K562 (cell line): ENCODE measurements around the gene RBP3. TPM values are rescaled to one million over a fixed set of nuclear protein-coding genes. Genes with fewer than 3 reads are reported as not detected.

Experiments used
- ATAC-seq: fragments of 200-7000 bp; cut with Tn5 transposase; 3 replicates; pipeline ENCODE4 v1.9.1; 2020; ENCODE audit warnings: moderate library complexity
- BruUV-seq: library from RNA; stranded (reverse); fragments of 400-500 nt; replicated peaks from 2 replicates; lab custom pipeline; 2021; lab: Mats Ljungman, UMichigan
- CTCF ChIA-PET: fragments of 300-600 bp; formaldehyde crosslinking; extraction: SDS; loops from one replicate; lab custom pipeline; 2021; ENCODE audit warnings: low intra/inter-chr PET ratio; lab: Yijun Ruan, JAX
- POLR2A ChIA-PET: fragments of 300-600, 350-650 bp; sonication (Branson Sonifier 250); formaldehyde crosslinking; extraction: SDS; loops from one replicate; lab custom pipeline; 2021; ENCODE audit warnings: antibody characterized with exemption, inconsistent platforms; lab: Yijun Ruan, JAX
- DNase-seq, 4 experiments: peaks; one replicate each; pipeline versions ENCODE4 v3.0.0 to v3.0.0-alpha.2; 2011 to 2018; ENCODE audit warnings: low spot score in 3 of 4, mixed read lengths in 3 of 4; ENCODE audit errors: extremely low read depth in 1 of 4
- FAIRE-seq: peaks from 2 replicates; lab custom pipeline; 2011; peaks lifted over from hg19 to GRCh38; lab: Jason Lieb, UNC
- H2AFZ ChIP-seq: 2 replicates; pipeline ENCODE4 v1.6.0; 2011; ENCODE audit warnings: low read depth, low read length, control low read depth, inconsistent platforms
- H3K27ac ChIP-seq: fragments of 200-600 bp; 3 replicates; pipeline ENCODE4 v1.8.0; 2011; ENCODE audit warnings: low read depth, mild to moderate bottlenecking, control low read depth, inconsistent platforms, low read length, moderate library complexity, mixed read lengths; ENCODE audit errors: extremely low read depth
- H3K27me3 ChIP-seq, 2 experiments: fragments of 300-600 bp in 1 of 2; 2 replicates in 1 of 2; 3 replicates in 1 of 2; pipeline versions ENCODE4 v1.6.0 to v1.8.0; 2011; ENCODE audit warnings: inconsistent platforms in 2 of 2, low read length in 2 of 2, mild to moderate bottlenecking in 1 of 2, mixed read lengths in 1 of 2, moderate library complexity in 1 of 2; ENCODE audit not compliant: control insufficient read depth in 2 of 2, insufficient read depth in 2 of 2
- H3K36me3 ChIP-seq: fragments of 300-600 bp; 3 replicates; pipeline ENCODE4 v1.8.0; 2011; ENCODE audit warnings: mild to moderate bottlenecking, low read length, inconsistent platforms; ENCODE audit not compliant: control insufficient read depth, insufficient read depth
- H3K4me1 ChIP-seq, 2 experiments: fragments of 200-600 bp in 1 of 2; replicated peaks in 1 of 2; 2 replicates in 1 of 2; 3 replicates in 1 of 2; pipeline versions ENCODE4 v1.5.1 to v1.8.0; 2011; ENCODE audit warnings: inconsistent platforms in 2 of 2, low read length in 2 of 2, mild to moderate bottlenecking in 1 of 2, mixed read lengths in 1 of 2, moderate library complexity in 1 of 2; ENCODE audit not compliant: control insufficient read depth in 2 of 2, insufficient read depth in 2 of 2
- H3K4me2 ChIP-seq: 2 replicates; pipeline ENCODE4 v1.6.1; 2011; ENCODE audit warnings: low read length, control low read depth, inconsistent platforms, mixed read lengths; ENCODE audit not compliant: insufficient read depth
- H3K4me3 ChIP-seq: fragments of 200-600 bp; sonication (generic), shearing (Covaris generic); 2 replicates; pipeline ENCODE4 v1.5.1; 2016; ENCODE audit warnings: control low read depth, inconsistent platforms
- H3K79me2 ChIP-seq: fragments of 200-600 bp; 3 replicates; pipeline ENCODE4 v1.8.0; 2011; ENCODE audit warnings: low read length, inconsistent platforms; ENCODE audit not compliant: control insufficient read depth, insufficient read depth
- H3K9ac ChIP-seq, 2 experiments: 2 replicates each; pipeline versions ENCODE4 v1.6.0 to v1.6.1; 2011; ENCODE audit warnings: low read depth in 2 of 2, low read length in 2 of 2, control low read depth in 1 of 2, inconsistent platforms in 1 of 2, mild to moderate bottlenecking in 1 of 2, mixed read lengths in 1 of 2; ENCODE audit not compliant: insufficient read depth in 1 of 2
- H3K9me1 ChIP-seq: one replicate; pipeline ENCODE4 v1.6.0; 2011; ENCODE audit warnings: inconsistent platforms, mild to moderate bottlenecking, low read length, moderate library complexity; ENCODE audit not compliant: control insufficient read depth, insufficient read depth
- H3K9me3 ChIP-seq: replicated peaks from 2 replicates; pipeline ENCODE4 v1.5.1; 2011; ENCODE audit warnings: low read depth, low read length, inconsistent platforms; ENCODE audit not compliant: control insufficient read depth, insufficient read depth
- H4K20me1 ChIP-seq: replicated peaks from 2 replicates; pipeline ENCODE4 v1.6.1; 2011; ENCODE audit warnings: low read length, inconsistent platforms, mixed read lengths; ENCODE audit not compliant: control insufficient read depth, insufficient read depth
- FOXJ2 ChIP-seq: fragments of 200-800 bp; sonication (Bioruptor generic); IDR thresholded peaks from 2 replicates; pipeline ENCODE4 v1.6.1; 2016; ENCODE audit warnings: missing genetic modification characterization, missing compliant biosample characterization
- MECOM ChIP-seq: fragments of 250-450 bp; sonication (Bioruptor Pico); IDR thresholded peaks from 2 replicates; pipeline ENCODE4 v1.8.0; 2022; ENCODE audit warnings: inconsistent platforms
- MED1 ChIP-seq: sonication (generic); formaldehyde crosslinking; IDR thresholded peaks from 2 replicates; pipeline ENCODE4 v1.8.1; 2023; ENCODE audit warnings: missing genetic modification reagents, borderline replicate concordance
- SMARCE1 ChIP-seq: fragments of 450-650 bp; IDR thresholded peaks from 2 replicates; pipeline ENCODE4 v1.7.1; 2016; ENCODE audit warnings: mild to moderate bottlenecking
- SRSF9 ChIP-seq: fragments of 200-400 bp; formaldehyde crosslinking; IDR thresholded peaks from 2 replicates; pipeline ENCODE4 v1.6.1; 2017; ENCODE audit warnings: low read depth, low read length, borderline replicate concordance
- TARDBP ChIP-seq: fragments of 450-650 bp; IDR thresholded peaks from 2 replicates; pipeline ENCODE4 v1.6.1; 2016
- TCFL5 ChIP-seq: fragments of 250-450 bp; sonication (Bioruptor Pico); conservative IDR thresholded peaks from 2 replicates; pipeline ENCODE4 v1.6.1; 2021; ENCODE audit warnings: mild to moderate bottlenecking, moderate library complexity, matching md5 sums
- ZBTB1 ChIP-seq: sonication (generic); formaldehyde crosslinking; IDR thresholded peaks from 2 replicates; pipeline ENCODE4 v1.8.1; 2023; ENCODE audit warnings: missing genetic modification reagents, low read depth, mild to moderate bottlenecking, borderline replicate concordance
- ZFPM2 ChIP-seq: fragments of 250-450 bp; sonication (Bioruptor Pico); IDR thresholded peaks from 2 replicates; pipeline ENCODE4 v1.5.1; 2022; ENCODE audit warnings: mild to moderate bottlenecking
- ZNF124 ChIP-seq: sonication (generic); formaldehyde crosslinking; IDR thresholded peaks from 2 replicates; pipeline ENCODE4 v1.8.1; 2022; ENCODE audit warnings: missing genetic modification reagents
- ZNF175 ChIP-seq: fragments of 200-800 bp; sonication (Bioruptor generic); IDR thresholded peaks from 2 replicates; pipeline ENCODE4 v1.6.1; 2016; ENCODE audit warnings: low read depth, mild to moderate bottlenecking, missing genetic modification characterization, missing compliant biosample characterization
- ZNF586 ChIP-seq: fragments of 450-650 bp; formaldehyde crosslinking; conservative IDR thresholded peaks from 2 replicates; pipeline ENCODE4 v1.4.0; 2020; ENCODE audit warnings: mild to moderate bottlenecking, moderate library complexity
- WGBS: fragments of 100-300 bp; shearing (Covaris generic); methylation state at CpG from one replicate; pipeline ENCODE4 v1.1.6; 2016; ENCODE audit warnings: low coverage, mixed read lengths; ENCODE audit not compliant: insufficient coverage; ENCODE audit errors: missing lambda C conversion rate; 5-methylcytosine and 5-hydroxymethylcytosine counted together
- in situ Hi-C: fragments of 300-500 bp; cut with MboI; formaldehyde crosslinking; loops from 4 replicates; pipeline ENCODE4 v1.15.0; 2018; ENCODE audit warnings: inconsistent platforms, mixed read lengths
- intact Hi-C: fragments of 100-400 bp; cut with micrococcal nuclease; formaldehyde crosslinking; loops from 2 replicates; pipeline ENCODE4 v1.14.2; 2022
- polyA plus RNA-seq, 8 experiments: library from polyadenylated mRNA; depleted of rRNA in 4 of 8; stranded (reverse) in 5 of 8; unstranded in 3 of 8; fragments of >200 nt; fragmentation: Nextera tagmentation in 2 of 8; fragmentation: Illumina TruSeq in 1 of 8; extraction: Ambion mirVana in 2 of 8; extraction: Trizol in 1 of 8; gene quantifications; 2 replicates each; pipeline versions ENCODE4 v1.2.1 to v1.2.3, GENCODE V29; 2011 to 2014; ENCODE audit warnings: inconsistent platforms in 1 of 8, missing spikeins in 1 of 8
- total RNA-seq, 7 experiments: library from RNA; depleted of rRNA in 6 of 7; stranded (reverse); fragments of >200 nt in 6 of 7; fragmentation: Illumina TruSeq in 2 of 7; extraction: Trizol in 2 of 7; gene quantifications; 2 replicates each; pipeline versions ENCODE4 v1.2.1 to v1.2.3, GENCODE V29; 2011 to 2021; ENCODE audit warnings: low replicate concordance in 1 of 7
- TF ChIP-seq, protein P1 (sequence below): fragments of 250-450 bp; sonication (Bioruptor Pico); IDR thresholded peaks from 2 replicates; pipeline ENCODE4 v1.5.0; 2021; ENCODE audit warnings: mild to moderate bottlenecking, moderate library complexity
- TF ChIP-seq, protein P2 (sequence below): fragments of 450-650 bp; formaldehyde crosslinking; IDR thresholded peaks from 2 replicates; pipeline ENCODE4 v1.4.0; 2020; ENCODE audit warnings: mild to moderate bottlenecking, moderate library complexity
- TF ChIP-seq, protein P3 (sequence below): fragments of 200-400 bp; formaldehyde crosslinking; IDR thresholded peaks from 2 replicates; pipeline ENCODE4 v1.6.1; 2017; ENCODE audit warnings: mild to moderate bottlenecking, low read depth, low read length, moderate library complexity

The RBP3 gene
- total and polyA plus RNA-seq, 9 of the 15 experiments (the other 6 are each of a cell fraction or from before 2014, with no cell fraction given), result not detected

DNA sequence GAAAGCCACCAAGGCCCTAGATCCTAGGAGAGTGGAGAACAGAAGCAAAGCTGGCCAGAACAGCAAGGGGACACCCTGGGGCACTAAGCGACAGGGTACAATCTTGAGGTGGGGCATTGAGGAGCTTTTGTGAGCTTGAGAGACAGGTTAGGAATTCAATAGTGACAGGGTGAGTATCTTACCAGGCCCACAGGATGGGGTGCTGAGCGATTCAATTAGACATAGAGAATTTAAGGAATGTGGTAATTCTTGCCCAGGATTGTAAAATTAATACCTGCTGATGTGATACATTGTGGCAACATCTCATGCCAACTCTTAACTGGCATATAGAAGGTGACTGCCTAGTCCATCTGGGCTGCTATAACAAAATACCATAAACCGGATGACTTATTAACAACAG lies 14.0 kb downstream of the RBP3 start (continued):
- TF ChIP-seq, protein P1, sequence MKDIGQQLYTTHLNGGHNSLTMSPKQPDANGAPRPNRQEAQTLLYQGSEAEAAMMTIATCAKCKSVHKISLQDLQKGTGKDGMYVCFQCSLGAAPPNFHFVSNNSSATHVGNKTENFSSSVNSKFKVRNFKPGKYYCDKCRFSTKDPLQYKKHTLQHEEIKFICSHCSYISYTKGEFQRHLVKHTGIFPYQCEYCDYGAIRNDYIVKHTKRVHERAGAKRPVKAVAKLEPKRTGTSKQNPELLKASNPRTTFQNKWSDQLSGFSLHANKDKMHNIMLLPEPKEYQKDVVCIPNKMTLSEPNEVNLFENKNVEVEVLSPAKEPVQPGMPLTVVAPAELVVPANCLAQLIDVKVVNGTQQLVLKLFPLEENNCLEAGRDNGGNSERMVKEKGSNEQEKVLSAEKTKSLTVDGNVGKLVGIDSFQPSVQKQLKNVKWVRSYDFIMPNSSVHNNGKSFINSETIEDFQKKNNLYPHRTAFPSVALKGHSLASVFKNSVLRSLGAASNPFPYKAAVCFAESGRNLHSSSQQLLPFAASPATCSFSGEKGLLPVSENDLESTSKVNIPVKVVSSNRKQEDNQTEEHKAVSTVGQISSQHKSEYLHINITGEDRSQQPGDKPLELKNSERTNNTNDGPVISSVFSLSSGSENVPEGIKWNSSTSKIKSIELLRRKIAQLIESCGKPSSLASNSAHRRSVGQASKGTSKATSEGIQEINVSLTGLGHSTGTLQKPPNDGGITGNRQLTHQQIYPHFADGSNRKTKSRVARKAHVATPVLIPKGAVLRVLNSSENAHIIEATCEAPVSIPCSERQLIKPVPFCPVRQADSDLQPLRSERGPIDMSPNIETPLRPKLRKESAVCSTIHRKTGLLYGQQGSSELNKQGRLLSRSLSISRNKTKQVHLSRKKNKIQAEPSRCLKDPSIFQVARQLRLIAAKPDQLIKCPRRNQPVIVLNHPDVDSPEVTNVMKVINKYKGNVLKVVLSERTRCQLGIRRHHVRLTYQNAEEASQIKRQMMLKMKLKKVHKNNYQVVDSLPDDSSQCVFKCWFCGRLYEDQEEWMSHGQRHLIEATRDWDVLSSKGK (CRISPR knock-in tag), result no peak
- TF ChIP-seq ZNF586 (CRISPR knock-in tag), result no peak
- TF ChIP-seq ZNF175 (CRISPR knock-in tag), result no peak
- TF ChIP-seq, protein P2, sequence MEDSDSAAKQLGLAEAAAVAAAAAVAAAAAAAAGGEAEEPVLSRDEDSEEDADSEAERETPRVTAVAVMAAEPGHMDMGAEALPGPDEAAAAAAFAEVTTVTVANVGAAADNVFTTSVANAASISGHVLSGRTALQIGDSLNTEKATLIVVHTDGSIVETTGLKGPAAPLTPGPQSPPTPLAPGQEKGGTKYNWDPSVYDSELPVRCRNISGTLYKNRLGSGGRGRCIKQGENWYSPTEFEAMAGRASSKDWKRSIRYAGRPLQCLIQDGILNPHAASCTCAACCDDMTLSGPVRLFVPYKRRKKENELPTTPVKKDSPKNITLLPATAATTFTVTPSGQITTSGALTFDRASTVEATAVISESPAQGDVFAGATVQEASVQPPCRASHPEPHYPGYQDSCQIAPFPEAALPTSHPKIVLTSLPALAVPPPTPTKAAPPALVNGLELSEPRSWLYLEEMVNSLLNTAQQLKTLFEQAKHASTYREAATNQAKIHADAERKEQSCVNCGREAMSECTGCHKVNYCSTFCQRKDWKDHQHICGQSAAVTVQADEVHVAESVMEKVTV (CRISPR knock-in tag), result no peak
- no peak for TF ChIP-seq TCFL5 (CRISPR knock-in tag)

DNA sequence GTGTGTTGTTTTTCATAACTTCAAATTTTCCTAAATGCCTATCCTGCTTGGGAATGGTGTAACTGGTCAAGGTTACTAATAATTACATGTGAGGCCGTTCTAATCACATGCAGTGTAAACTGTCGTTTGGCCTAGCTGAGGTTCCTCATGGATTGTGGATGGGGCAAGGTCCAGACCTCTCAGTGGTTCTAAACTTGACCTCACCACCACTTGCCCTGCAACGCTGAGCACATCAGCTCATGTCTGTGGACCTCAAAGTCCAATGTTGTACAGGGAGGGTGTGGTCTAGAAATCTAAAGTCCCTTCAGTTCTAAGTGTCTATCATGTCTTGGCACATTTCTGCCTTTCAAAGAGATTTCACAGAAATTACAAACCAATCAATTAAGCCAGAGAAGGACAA lies 15.6 kb downstream of the RBP3 start:
- Histone ChIP-seq H3K4me2 (no peak overlapping the region), H4K20me1 (no peaks in the 10 kb centered on the region; the same call in 1 of the 2 replicates), H3K9ac (no peak overlapping the region), H3K27ac (no peak overlapping the region), H3K9me1 (no peaks in the 10 kb centered on the region), H3K36me3 (no peaks in the 10 kb centered on the region), H3K27me3 (peaks cover 37 to 60% of the 10 kb centered on the region in 2 experiments), H3K79me2 (no peaks in the 10 kb centered on the region), H3K4me1 (peaks cover 0 to 2% of the 10 kb centered on the region in 2 experiments; a peak in 2 of 5 replicates), H2AFZ (no peak overlapping the region), H3K9me3 (no peaks in the 10 kb centered on the region), H3K4me3 (no peak overlapping the region)
- intact Hi-C loops, result loop anchor here (5.0 kb wide), 1 partner anchor 89 kb away; no protein-coding TSS in a partner anchor
- in situ Hi-C loops, result no loop called here
- BruUV-seq, result no TSS peak
- POLR2A ChIA-PET, result no interaction called here
- CTCF ChIA-PET, result no interaction called here
- ATAC-seq, result no peak
- FAIRE-seq, result no peak
- no peak for DNase-seq
- 0% methylated on average over 3 of the region's 3 CpGs for WGBS
- TF ChIP-seq ZFPM2 (CRISPR knock-in tag) (no peak), ZBTB1 (CRISPR knock-in tag) (no peak), FOXJ2 (tag) (no peak), TARDBP (no peak), SMARCE1 (no peak), MECOM (CRISPR knock-in tag) (no peak), MED1 (CRISPR knock-in tag) (no peak), SRSF9 (no peak), ZNF124 (no peak)
- TF ChIP-seq, protein P3, sequence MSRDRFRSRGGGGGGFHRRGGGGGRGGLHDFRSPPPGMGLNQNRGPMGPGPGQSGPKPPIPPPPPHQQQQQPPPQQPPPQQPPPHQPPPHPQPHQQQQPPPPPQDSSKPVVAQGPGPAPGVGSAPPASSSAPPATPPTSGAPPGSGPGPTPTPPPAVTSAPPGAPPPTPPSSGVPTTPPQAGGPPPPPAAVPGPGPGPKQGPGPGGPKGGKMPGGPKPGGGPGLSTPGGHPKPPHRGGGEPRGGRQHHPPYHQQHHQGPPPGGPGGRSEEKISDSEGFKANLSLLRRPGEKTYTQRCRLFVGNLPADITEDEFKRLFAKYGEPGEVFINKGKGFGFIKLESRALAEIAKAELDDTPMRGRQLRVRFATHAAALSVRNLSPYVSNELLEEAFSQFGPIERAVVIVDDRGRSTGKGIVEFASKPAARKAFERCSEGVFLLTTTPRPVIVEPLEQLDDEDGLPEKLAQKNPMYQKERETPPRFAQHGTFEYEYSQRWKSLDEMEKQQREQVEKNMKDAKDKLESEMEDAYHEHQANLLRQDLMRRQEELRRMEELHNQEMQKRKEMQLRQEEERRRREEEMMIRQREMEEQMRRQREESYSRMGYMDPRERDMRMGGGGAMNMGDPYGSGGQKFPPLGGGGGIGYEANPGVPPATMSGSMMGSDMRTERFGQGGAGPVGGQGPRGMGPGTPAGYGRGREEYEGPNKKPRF, result no peak
